Measurements from ENCODE around the gene DCST1.
"Not testable (repeated sequence)": the region's sequence is repeated elsewhere in the genome, so short reads cannot be mapped to it uniquely, and the experiment has no call there.

Gene DCST1, protein sequence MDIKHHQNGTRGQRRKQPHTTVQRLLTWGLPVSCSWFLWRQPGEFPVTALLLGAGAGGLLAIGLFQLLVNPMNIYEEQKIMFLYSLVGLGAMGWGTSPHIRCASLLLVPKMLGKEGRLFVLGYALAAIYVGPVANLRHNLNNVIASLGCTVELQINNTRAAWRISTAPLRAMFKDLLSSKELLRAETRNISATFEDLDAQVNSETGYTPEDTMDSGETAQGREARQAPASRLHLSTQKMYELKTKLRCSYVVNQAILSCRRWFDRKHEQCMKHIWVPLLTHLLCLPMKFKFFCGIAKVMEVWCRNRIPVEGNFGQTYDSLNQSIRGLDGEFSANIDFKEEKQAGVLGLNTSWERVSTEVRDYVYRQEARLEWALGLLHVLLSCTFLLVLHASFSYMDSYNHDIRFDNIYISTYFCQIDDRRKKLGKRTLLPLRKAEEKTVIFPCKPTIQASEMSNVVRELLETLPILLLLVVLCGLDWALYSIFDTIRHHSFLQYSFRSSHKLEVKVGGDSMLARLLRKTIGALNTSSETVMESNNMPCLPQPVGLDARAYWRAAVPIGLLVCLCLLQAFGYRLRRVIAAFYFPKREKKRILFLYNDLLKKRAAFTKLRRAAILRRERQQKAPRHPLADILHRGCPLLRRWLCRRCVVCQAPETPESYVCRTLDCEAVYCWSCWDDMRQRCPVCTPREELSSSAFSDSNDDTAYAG

DNA sequence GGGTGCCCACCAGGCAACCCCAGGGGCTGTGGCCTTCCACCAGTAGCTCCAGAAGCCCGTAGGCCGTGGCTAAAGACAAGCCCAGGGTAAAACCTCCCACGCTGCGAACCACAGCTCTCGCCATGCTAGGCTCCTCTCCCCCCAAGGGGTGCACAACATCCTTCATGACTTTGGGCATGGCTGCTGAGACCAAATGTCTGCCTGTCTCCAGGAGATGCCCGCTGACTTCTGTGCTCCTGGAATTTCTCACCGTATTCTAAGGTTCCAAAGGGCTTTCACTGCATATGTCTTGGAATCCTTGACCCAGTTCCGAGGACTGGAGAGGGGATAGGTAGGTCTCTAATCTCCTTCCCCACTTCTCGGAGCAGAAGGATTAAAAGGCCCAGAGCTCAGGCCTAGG lies at the start of gene DCST1, which contains the start of gene DCST2:
Gene DCST1, plus strand, starts transcription at position 301 of the 400 bp plus-strand sequence. CDS start 213 bp downstream, outside the sequence.
Gene DCST2, minus strand, starts transcription at position 258 of the 400 bp plus-strand sequence. Its CDS starts 80 bp downstream, at position 178.
- DNase-seq, result no peak

- not testable (repeated sequence) for DNase-seq
Observed at GRCh38 chr1:154986736-154987135, 46.9 kb upstream of the DCST1 start.

- DNase-seq, result no peak
Observed at GRCh38 chr1:154987326-154987725, 46.3 kb upstream of the DCST1 start.

GRCh38 chr1:154988058-154988954 lies 45.3 kb upstream of the DCST1 start:
- DNase-seq, result peak; percentile 66

- DNase-seq, result no peak
Observed at GRCh38 chr1:154989195-154989860, 44.3 kb upstream of the DCST1 start.

- DNase-seq, result no peak
Observed at GRCh38 chr1:154990276-154990675, 43.3 kb upstream of the DCST1 start.

DNA sequence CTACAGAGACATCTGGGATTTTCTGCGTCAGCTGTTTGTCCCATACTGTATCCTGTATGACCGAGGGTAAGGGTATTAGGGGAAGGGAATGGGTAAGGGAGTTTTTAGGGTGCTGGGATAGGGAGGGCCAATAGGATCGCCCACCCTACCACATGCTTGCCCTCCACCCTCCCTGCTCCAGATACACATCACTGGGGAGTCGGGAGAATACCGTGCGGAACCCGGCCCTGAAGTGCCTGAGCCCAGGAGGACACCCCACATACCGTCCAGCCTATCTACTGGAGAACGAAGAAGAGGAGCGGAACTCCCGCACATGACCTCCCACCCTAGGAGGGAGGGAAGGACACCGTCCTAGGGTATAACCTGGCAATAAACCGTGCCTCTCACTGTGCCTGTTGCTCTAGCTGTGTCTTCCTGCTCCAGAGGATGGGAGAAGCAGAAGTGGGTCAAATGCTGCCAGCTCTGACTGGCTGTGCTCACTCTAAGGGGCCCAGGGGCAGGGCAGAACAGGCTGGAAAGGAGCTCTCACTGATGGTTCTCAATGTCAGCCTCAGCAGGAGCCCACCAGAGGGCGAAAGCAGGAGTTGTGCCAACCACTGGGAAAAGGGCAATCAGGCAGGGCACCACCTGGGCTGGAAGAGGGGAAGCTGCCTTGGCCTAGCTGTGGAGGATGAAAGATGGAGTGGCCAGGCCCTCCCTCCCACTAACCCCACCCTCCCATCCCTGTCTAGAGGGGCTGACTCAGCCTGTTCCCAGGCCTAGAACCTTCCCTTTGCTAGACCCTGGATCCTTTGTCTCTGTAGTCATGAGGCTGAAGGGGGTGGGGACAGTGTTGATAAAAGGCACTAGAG lies 40.7 kb upstream of the DCST1 start:
- DNase-seq, result peak; percentile 64

DNA sequence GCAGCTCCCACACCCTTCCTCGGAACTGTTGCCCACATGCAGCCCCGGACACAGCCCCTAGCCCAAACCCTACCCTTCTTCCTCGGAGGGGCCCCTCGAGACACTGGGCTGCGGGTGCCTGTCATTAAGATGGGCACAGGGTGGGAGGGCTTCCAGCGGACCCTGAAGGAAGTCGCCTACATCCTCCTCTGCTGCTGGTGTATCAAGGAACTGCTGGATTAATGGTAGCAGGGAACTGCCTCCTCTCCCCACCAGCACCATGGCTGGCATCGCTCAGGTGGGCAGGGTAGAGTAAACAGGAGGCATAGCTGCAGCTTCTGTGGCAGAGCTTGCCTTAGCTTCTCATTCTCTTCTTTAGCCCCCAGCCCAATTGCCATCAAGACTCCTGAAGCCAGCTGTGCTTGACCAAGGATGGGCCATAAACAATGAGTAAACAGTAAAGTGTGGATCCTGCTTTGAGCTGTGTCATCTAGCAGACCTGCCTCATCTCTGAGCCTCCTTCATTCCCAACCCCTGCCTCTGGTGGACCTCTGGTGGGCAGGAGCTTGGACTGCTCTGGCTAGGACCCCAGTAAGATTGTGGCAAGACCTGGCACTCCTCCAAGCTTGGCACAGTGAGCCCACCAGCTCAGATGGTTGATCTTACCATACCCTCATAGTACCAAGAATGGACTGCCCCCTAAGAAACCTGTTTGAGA lies 39.9 kb upstream of the DCST1 start, which contains the start of gene LENEP:
Gene LENEP, plus strand, starts transcription at position 15 of the 697 bp plus-strand sequence. Its CDS starts 22 bp downstream, at position 37.
- no peak for DNase-seq

- DNase-seq, result no peak
Observed at GRCh38 chr1:154994269-154994587, 39.4 kb upstream of the DCST1 start.

DNA sequence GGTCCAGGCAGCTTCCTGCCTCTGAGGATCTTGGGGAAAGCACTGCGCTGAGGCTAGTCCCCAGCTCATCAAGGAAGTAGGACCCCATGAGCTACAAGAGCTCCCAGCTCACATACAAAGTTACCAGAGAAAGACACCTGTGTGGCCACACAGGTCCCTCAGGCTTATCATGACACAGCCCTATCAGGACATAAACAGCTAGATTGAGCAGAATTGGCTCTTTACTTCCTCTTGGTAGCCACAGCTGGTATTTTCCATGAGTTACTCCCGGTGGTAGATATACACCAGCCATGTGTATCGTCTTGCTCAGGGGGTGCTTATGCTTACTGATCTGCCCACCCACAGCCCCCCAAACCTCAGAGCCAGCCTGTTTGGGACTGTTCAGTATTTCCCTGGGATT lies 39.0 kb upstream of the DCST1 start:
- DNase-seq, result peak; percentile 52

- peak; percentile 83 for DNase-seq
Observed at GRCh38 chr1:154995301-154995983, 38.2 kb upstream of the DCST1 start.

GRCh38 chr1:154996966-154997701 lies 36.5 kb upstream of the DCST1 start:
- peak; percentile 61 for DNase-seq

DNA sequence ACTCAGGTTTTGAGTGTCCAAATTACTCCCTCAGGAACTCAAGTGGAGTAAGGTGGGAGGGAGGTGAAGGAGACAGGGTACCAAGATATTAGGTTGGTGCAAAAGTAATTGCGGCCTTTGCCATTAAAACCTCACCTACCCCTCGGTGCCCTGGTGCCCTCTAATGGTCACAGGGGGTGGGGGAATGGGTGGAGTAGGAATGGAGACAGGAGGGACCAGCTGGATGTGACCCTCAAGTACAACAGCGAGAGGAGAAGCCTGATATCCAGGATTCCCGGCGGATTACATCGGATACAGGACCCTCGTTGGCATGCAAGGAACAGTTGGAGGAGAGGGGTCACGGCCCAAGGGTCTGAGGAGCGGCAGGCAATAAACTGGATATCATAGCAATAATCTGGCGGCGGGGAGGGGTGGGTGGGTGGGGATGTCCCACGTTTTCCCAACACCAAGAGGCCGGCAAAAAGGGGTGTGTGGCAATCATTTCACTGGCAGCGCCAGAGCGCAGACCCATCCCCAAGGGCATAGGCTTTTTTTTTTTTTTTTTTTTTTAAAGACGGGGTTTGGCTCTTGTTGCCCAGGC lies 35.3 kb upstream of the DCST1 start:
- DNase-seq, result peak; percentile 65

DNA sequence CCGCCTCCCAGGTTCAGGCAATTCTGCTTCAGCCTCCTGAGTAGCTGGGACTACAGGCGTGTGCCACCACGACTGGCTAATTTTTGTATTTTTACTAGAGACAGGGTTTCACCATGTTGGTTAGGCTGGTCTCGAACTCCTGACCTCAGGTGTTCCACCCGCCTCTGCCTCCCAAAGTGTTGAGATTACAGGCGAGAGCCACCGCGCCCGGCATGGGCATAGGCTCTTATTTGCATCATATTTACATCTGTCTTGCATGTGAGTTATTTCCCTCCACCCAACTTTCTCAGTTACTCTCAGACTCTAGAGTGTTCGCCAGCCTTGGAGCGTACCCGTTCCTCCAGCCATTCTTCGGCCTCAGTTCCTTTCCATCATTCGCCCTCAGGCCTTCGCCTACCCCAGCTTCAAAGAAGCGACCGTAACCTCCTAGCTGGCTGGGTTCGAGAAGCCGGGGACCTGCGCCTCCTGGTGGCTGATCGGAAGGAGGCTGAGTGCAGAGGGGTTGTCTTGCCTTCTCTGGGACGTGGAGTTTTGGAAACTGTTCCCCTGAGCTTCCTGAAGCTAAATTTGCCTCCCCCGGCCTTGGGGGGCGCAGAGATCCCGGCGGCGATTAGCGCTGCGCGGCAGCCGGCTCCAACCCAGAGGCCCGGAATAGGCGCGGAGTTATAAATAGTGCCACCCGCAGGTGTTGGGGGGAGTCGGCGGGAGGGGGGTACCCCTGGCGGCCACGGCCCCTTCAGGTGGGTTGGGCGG lies 34.6 kb upstream of the DCST1 start:
- peak; percentile 92 for DNase-seq

- DNase-seq, result peak; percentile 61
Observed at GRCh38 chr1:154999571-155000410, 33.8 kb upstream of the DCST1 start.

DNA sequence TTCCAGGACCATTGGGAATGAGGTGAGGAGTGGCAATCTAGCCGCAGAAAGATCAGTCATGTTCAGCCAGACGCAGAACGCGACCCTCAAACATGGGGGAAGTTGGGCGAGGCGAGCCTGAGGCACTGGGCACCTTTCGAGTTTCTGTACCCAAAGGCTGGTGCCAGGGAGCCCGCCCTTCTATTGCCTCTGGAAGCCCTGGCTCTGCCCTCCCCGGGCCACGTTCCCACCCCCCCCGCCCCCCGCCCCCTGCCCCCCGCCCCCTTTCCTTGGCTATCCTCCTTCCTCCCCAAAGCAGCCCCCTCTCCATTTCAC lies 33.3 kb upstream of the DCST1 start:
- DNase-seq, result no peak

GRCh38 chr1:155000726-155001424 lies 32.7 kb upstream of the DCST1 start:
- DNase-seq, result peak; percentile 94

Data from hematopoietic multipotent progenitor cell treated with erythropoietin and hydrocortisone succinate and interleukin-3 and kit ligand, for 4 days (in vitro differentiated cells).